GM15510 (cell line): ENCODE results near the gene GHDC.
A peak's percentile ranks its signal among the peaks of the same experiment; 100 is the strongest.

Experiments used
- POLR2A ChIP-seq: IDR thresholded peaks from 3 replicates; pipeline ENCODE4 v1.6.1; 2011; ENCODE audit warnings: borderline replicate concordance; ENCODE audit not compliant: insufficient read length; ENCODE audit errors: extremely low read depth

GHDC gene

DNA sequence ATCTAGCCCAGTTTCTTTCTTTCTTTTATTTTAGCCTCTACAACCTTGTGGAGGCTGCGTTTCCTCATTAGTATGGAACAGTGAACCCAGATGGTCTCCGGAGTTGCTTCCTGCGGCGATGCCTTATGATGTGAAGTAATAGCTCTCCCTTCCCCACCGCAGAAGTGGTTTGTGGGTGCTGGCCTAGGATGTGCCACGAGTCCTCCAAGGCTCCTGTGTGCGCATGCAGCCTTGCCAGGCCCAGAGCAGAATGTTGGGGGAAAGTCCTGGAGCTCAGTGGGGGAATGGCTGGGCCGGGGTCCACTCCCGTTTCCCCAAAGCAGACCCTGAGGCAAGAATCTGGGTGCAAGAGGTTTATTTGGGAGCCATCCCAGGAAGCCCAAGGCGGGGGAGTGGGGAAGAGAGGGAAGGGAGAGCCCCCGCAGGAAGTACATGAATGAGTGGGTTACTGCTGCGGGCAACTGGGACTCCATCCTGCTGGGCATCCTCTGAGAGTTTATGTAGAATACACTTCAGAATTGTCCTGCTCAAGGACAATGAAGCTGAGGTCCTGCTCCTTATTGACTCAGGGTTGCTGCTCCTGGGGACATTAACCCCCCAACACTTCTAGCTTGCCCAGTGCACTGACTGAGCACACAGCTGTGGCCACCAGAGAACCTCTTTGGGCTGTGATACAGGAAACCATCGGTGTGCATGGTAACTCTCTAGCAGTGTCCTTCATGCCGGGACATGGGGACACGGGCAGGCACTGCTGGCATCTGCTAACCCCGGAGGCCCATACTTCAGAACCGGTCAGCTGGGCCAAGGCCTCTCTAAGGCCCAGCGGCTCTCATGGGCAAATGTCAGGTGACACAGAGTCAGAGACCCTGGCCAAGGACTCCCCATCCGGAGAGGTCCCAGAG, 5.3 kb downstream of the GHDC start:
- TF ChIP-seq POLR2A, result no peak

DNA sequence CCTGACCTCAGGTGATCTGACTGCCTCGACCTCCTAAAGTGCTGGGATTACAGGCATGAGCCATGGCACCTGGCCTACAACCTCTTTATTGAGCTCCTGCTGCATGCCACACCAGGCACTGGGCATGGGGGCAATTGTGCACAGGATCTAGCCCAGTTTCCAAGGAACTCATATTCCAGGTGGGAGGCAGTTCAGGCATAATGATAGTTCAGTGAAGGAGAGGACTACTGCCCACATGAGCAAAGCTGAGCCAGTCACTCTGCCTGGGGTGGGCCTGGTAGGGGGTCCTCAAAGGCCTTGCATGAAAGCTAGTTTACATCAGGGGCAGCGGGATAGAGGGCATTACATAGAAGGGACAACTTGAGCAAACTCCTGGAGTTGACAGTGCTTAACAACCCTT, 6.5 kb downstream of the GHDC start:
- no peak for TF ChIP-seq POLR2A

DNA sequence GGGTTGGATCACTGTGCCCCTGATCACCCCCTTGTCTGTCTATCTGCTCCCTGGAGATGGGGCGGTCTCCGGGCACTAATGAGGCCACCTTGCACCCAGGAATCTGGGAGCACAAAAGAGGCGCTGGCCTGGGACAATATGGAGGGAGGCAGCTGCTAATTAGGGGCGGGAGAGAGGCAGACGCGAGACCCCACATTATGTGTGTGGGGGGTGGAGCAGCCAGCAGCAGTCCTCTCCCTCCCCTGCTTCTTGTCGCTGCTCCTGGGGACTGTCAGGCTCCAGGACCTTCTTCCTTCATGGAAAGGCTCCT, 8.7 kb downstream of the GHDC start:
- TF ChIP-seq POLR2A, result no peak

DNA sequence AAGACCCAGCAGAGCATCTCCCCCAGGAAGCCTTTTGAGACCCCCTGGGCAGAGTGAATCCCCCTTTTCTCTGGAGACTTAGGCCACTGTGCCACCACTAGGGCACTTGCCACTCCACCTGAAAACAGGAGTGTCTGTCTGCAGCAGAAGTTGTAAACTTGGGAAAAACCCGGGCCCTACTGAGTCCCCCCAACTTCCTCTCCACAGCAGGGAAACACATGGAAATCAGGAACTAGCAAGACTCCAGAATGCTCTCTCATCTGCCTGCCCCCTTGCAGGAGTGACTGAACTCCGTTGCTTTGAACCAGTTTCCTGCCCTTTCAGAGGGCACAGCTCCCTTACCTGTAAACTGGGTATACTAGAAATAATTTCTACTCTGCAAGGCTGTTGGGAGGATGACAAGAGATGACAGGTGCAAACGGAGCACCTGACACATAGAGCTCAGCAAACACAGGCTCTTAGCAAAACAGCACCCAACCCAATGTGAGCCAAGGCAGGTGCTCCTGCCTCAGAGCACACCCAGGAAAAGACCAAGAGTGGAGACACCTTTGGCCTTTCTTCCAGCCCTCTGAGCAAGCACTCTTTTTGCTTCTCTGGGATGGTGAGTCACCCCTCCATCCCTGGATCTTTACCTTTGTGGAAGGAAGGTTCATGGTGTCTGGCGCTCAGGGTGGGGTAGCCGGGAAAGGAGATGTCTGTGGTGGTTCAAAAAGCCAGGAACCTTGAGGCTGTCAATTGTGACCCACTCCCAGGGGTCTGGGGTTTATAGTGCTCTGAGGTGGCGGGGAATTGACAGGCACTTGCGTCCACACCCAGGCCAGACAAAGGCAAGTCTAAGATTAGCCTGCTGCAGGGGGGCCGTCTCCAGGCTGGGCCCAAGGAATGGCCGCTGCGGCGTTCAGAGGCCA, 9.3 kb downstream of the GHDC start, which contains the start of gene HCRT:
Gene HCRT (minus strand): TSS at position 740 of the 908 bp plus-strand sequence. CDS start 87 bp downstream, at position 653.
- no peak for TF ChIP-seq POLR2A

DNA sequence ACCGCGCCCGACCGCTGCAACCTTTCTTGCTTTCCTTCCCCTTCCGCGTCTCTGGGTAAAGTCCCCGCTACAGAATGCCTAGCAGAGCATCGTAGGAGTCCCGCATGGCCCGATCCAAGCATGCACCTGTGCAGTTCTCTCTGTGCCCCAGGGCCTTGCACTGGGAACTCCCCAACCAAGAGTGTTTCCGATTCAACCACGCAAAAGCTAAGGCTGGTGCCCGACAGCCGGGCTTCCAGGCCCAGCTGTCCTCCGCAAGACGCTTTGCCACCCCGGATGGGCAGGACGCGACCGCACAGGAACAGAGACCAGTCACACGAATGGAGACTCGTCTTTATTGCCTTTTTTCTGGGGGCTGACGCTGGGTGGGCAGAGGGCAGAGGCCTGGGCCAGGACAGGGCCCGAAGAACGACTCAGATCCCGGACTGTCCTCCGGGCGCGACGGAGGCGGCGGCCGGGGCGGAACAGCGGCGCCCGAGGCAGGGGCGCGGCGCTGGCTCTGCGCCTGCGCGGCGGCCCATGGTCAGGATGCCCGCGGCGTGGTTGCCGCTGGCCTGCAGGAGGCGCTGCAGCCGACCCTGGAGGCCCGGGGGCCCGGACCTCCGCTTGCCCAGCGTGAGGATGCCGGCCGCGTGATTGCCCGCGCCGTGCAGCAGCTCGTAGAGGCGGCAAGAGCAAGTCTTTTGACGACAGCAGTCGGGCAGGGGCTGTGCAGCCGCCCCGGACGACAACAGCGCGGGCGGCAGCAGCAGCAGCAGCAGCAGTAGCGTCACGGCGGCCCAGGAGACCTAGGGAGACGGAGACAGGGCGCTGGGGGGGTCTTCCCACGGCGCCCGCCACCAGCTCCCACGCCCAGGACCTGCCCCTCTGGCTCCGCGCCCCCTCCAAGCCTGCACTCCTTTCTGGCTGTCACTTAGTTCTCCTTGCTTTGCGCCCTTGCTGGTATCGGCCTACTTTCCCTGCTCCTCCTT, 10.3 kb downstream of the GHDC start:
- TF ChIP-seq POLR2A, result peak; percentile 77

DNA sequence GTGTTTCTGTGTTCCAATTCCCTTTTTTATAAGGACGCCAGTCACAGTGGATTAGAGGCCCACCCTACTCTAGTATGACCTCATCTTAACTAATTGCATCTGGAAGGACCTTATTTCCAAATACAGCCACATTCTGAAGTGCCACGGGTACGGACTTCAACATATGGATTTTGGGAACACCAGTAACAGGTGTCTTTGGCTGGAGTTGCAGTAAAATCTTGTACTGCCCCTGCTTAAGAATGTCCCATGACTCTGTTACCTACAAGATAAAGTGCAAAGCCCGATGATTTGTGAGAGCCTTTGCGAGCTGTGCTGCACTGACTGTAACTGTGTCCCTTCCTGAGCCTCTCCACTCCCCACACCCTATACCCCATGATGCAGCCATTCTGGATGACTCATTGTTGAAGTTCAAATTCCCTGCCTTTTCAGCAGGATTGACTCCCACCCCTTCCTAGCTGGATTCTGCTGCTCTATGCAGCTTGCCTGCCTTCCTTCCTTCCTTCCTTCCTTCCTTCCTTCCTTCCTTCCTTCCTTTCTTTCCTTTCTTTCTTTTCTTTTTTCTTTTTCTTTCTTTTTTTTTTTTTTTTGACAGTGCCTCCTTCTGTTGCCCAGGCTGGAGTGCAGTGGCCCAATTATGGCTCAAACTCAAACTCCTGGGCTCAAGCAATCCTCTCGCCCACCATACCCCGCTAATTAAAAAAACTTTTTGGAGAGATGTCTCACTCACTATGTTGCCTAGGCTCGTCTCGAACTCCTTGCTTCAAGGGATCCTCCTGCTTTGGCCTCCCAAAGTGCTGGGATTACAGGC, 11.2 kb downstream of the GHDC start:
- no peak for TF ChIP-seq POLR2A

DNA sequence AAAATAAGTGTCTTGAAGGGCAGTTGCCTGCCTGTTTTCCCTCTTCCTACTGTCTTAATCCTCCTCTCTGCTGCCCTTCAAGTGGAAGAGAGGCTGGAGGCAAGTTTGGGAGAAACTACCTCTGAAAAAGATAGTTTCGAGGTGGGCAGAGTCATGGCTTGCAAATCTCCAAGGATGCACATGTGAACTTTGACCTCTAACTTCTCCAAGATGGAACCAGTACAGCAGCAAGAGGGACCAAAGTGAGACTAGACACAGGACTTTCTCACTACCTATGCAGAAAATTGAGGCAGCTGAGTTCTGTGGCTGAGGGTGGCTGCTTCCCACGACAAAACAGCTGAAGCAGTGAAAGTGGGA, 12.5 kb downstream of the GHDC start:
- no peak for TF ChIP-seq POLR2A

DNA sequence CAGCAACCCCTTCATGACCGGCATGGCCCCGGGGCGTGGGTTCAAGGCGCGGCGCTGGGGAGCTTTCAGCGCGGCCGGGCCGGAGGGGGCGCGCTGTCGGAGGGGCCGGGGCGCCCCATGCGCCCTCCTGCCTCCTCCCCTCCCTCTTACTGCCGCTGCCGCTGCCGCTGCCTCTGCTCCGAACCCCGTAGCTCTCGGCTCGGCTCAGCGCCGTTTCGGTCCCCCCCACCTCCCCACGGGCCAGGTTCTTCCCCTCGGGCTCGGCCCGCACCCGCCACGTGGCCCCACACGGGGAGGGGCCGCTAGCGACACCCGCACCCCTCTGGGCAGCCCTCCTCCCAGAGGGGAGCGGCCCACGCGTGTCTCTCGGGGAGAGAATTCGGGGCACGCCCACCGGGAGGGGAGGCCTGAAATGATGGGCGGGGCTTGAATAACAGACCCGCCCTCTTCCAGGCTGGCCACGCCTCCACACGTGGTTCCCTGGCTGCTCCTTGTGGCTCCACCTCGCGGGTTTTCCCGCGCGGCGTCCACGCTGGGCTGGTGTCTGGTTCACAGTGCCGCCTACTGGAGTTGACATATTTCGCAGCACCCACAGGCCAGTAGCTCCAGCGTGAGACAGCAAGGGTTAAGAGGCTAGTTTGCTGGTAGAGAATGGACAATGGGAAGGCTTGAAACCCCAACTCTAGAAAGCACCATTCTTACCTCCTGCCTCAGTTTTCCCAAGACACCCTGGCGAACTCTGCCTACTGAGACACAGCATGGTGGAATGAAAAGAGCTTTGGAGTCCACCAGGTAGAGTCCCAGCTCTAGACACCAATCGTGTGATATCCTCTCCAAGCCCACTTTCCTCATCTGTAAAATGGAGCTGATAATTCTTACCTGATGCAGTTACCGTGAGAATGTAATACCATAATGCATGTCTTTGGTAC, 13.1 kb downstream of the GHDC start, which contains the start of gene KCNH4:
Gene KCNH4 (minus strand): TSS at position 221 of the 929 bp plus-strand sequence. CDS start 197 bp downstream, at position 24.
- no peak for TF ChIP-seq POLR2A

DNA sequence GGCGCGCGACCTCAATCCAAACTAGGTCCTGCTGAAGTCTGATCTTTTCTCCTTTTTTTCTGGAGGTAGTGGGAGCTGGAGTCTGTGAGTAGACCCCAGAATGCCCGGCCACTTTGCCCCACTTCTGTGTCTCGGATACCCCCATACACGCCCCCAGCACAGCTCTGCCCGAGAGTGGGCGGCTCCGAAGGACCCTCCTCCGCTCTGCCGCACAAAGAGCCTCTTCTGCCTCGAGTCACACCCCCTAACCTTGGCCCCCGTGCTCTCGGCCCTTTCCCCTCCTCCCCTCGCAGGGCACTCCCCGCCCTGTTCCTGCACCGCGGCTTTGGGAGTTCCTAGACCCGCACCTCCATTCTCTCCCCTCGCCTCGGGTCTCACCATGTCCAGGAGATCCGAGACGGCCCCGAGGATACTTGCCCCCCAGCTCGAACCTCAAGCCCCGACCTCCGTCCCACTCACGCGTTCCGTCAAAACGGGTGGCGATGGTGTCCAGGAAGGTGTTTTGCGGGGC, 13.8 kb downstream of the GHDC start:
- TF ChIP-seq POLR2A, result no peak

DNA sequence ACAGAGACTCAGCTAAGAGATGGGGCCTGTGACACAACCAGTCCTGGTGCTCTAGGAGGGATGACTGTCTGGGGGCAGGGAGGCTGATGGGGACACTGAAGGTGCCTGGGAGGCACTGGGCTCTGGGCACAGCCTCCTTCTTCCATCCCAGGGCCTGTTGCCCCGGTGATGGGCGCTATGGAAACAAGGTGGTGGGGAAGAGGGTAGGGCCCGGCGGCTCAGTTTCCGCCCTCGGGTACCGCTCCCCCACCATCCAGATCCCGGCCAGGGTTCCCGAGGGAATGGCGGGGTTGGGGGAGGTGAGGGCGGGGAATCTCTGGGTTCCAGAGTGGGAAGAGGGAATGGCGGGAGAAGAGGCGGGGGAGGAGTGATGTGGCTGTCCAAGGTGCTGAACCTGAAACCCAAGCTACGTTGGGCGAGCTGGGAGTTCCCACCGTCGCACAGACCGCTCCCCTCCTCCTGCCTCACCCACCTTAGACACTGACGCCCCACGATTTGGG, 14.3 kb downstream of the GHDC start:
- TF ChIP-seq POLR2A, result no peak

DNA sequence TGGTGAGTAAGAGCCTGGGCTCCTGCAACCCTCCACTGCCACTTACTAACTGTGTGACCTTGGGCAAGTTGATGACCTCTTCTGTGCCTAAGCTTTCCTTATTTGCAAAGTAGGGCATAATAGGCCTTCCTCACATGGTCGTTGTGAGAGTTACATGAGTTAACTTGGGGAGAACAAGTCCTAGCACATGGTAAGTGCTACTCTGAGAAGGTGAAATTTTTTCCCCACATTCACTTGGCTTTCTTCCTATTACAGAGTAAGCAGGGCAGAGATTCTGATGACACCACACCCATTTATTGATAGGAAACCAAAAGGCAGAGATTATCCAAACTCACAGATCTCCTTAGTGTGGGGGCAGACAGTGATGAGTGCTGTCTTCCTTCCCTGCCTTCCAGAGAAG, 15.0 kb downstream of the GHDC start:
- TF ChIP-seq POLR2A, result no peak

DNA sequence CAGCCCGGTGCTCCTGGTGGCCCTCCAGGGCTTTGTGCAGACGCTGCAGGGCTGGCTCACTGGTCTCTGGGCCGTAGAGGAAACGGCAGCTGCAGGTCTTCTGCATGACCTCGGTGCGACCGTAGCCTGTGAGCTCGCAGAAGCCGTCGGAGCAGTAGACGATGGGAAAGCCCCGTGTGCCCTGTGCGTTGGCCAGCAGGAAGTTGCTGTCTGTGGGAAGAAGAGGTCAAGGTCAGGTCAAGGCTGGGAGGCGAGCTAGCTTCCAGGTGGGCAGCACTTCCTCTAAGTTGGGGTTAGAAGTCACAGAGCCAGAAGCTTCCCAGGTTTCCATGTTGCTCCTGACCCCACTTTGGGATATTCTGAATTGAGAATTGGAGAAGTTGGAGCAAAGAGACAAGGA, 15.5 kb downstream of the GHDC start:
- no peak for TF ChIP-seq POLR2A
